B cell (primary cell): ENCODE data around the gene METTL27. TPM values are rescaled to one million over a fixed set of nuclear protein-coding genes. Genes with fewer than 3 reads are reported as not detected.

Experiments
- ATAC-seq: fragments of 200-7000 bp; cut with Tn5 transposase; one replicate; pipeline ENCODE4 v1.10.0; 2021; ENCODE audit warnings: low read depth, mild to moderate bottlenecking, moderate number of reproducible peaks, moderate library complexity
- CTCF ChIA-PET: fragments of 350-600 bp; sonication (Branson Sonifier 250); formaldehyde crosslinking; loops from one replicate; lab custom pipeline; 2021; ENCODE audit warnings: antibody characterized with exemption, inconsistent platforms; lab: Charles Lee
- POLR2A ChIA-PET: fragments of 350-600 bp; sonication (Branson Sonifier 250); formaldehyde crosslinking; loops from one replicate; lab custom pipeline; 2021; ENCODE audit warnings: antibody characterized with exemption; lab: Charles Lee
- DNase-seq: peaks from one replicate; pipeline ENCODE4 v3.0.0; 2013
- H2AFZ ChIP-seq: 2 replicates; pipeline ENCODE4 v1.6.1; 2012; ENCODE audit warnings: mild to moderate bottlenecking, low read depth, low read length; ENCODE audit not compliant: insufficient read depth, poor library complexity, severe bottlenecking
- H3K27ac ChIP-seq, 2 donors: 1 replicate in 1 of 2; 2 replicates in 1 of 2; pipeline ENCODE4 v1.5.1; 2012 to 2013; ENCODE audit warnings: low read length in 2 of 2, mild to moderate bottlenecking in 2 of 2, moderate library complexity in 1 of 2
- H3K27me3 ChIP-seq, 4 experiments: fragments of 200-600 bp in 1 of 4; sonication (generic) in 1 of 4; replicated peaks in 1 of 4; 1 replicate in 2 of 4; 2 replicates in 2 of 4; pipeline versions ENCODE4 v1.6.1 to v1.7.0; 2013 to 2016; ENCODE audit warnings: low read length in 3 of 4, mild to moderate bottlenecking in 2 of 4, mixed read lengths in 1 of 4, moderate library complexity in 1 of 4; ENCODE audit not compliant: insufficient read depth in 4 of 4, control insufficient read depth in 3 of 4; ENCODE audit errors: control extremely low read depth in 1 of 4
- H3K36me3 ChIP-seq, 2 experiments: replicated peaks in 1 of 2; 1 replicate in 1 of 2; 2 replicates in 1 of 2; pipeline versions ENCODE4 v1.6.1 to v1.7.1; 2013; ENCODE audit warnings: low read length in 1 of 2; ENCODE audit not compliant: insufficient read depth in 2 of 2, control insufficient read depth in 1 of 2; ENCODE audit errors: control extremely low read depth in 1 of 2, extremely low read depth in 1 of 2
- H3K4me1 ChIP-seq, 2 donors: fragments of 200-600 bp in 1 of 2; sonication (generic) in 1 of 2; 1 replicate in 1 of 2; 2 replicates in 1 of 2; pipeline versions ENCODE4 v1.5.1 to v1.6.1; 2013 to 2017; ENCODE audit warnings: low read length in 2 of 2; ENCODE audit not compliant: control insufficient read depth in 2 of 2, insufficient read depth in 2 of 2
- H3K4me2 ChIP-seq: replicated peaks from 2 replicates; pipeline ENCODE3; 2012; ENCODE audit warnings: mild to moderate bottlenecking, low read depth, low read length; ENCODE audit not compliant: poor library complexity, severe bottlenecking
- H3K4me3 ChIP-seq, 5 experiments: fragments of 200-600 bp in 1 of 5; sonication (generic) in 1 of 5; 1 replicate in 3 of 5; 2 replicates in 2 of 5; pipeline versions ENCODE4 v1.5.1 to v1.7.0; 2011 to 2016; ENCODE audit warnings: low read length in 4 of 5, mild to moderate bottlenecking in 4 of 5, low read depth in 2 of 5, control low read depth in 1 of 5, moderate library complexity in 1 of 5; ENCODE audit not compliant: insufficient read depth in 1 of 5; ENCODE audit errors: control extremely low read depth in 1 of 5, extremely low read depth in 1 of 5
- H3K79me2 ChIP-seq: fragments of 200-600 bp; sonication (generic); one replicate; pipeline ENCODE4 v1.6.0; 2016; ENCODE audit warnings: low read length; ENCODE audit not compliant: control insufficient read depth, insufficient read depth
- H3K9ac ChIP-seq: fragments of 200-600 bp; sonication (generic); 2 replicates; pipeline ENCODE4 v1.6.1; 2017; ENCODE audit warnings: mild to moderate bottlenecking, low read length, moderate library complexity
- H3K9me3 ChIP-seq, 3 donors: one replicate each; pipeline versions ENCODE4 v1.6.1 to v1.7.1; 2013; ENCODE audit warnings: low read length in 2 of 3; ENCODE audit not compliant: control insufficient read depth in 2 of 3, insufficient read depth in 1 of 3; ENCODE audit errors: control extremely low read depth in 1 of 3
- H4K20me1 ChIP-seq: 2 replicates; pipeline ENCODE4 v1.6.0; 2012; ENCODE audit warnings: mild to moderate bottlenecking, low read length; ENCODE audit not compliant: insufficient read depth, control insufficient read depth, poor library complexity, severe bottlenecking
- H3K27ac Mint-ChIP-seq: one replicate; pipeline ENCODE4 v1.8.0; 2021; ENCODE audit warnings: mixed read lengths
- H3K27me3 Mint-ChIP-seq: one replicate; pipeline ENCODE4 v1.8.0; 2021; ENCODE audit warnings: mixed read lengths
- H3K4me1 Mint-ChIP-seq: one replicate; pipeline ENCODE4 v1.8.0; 2021; ENCODE audit warnings: mixed read lengths
- H3K4me3 Mint-ChIP-seq: one replicate; pipeline ENCODE4 v1.8.0; 2021; ENCODE audit warnings: mixed read lengths
- H3K9me3 Mint-ChIP-seq: one replicate; pipeline ENCODE4 v1.8.0; 2022; ENCODE audit warnings: mixed read lengths; ENCODE audit not compliant: insufficient read depth
- EZH2 ChIP-seq: IDR thresholded peaks from 2 replicates; pipeline ENCODE4 v1.6.1; 2012; ENCODE audit warnings: borderline replicate concordance, low read depth, mild to moderate bottlenecking, moderate library complexity, low read length; ENCODE audit not compliant: insufficient read depth, poor library complexity, severe bottlenecking
- WGBS: methylation state at CpG from one replicate; pipeline ENCODE4 v1.1.5; 2013; ENCODE audit warnings: missing lambda C conversion rate; ENCODE audit not compliant: insufficient coverage; 5-methylcytosine and 5-hydroxymethylcytosine counted together
- intact Hi-C: fragments of 100-400 bp; cut with micrococcal nuclease; formaldehyde crosslinking; loops from one replicate; pipeline ENCODE4 v1.10.0; 2022
- polyA plus RNA-seq: library from polyadenylated mRNA; depleted of rRNA; stranded (reverse); fragments of >200 nt; gene quantifications from 2 replicates; pipeline ENCODE4 v1.2.3, GENCODE V29; 2012
- total RNA-seq, 2 donors: library from RNA; stranded (reverse); fragments of 120-200 nt in 1 of 2; gene quantifications; 1 replicate in 1 of 2; 2 replicates in 1 of 2; pipeline versions ENCODE4 v1.2.3 to v1.2.4, GENCODE V29; 2013 to 2022
- TF ChIP-seq, protein P1 (sequence below): fragments of 200-600 bp; IDR thresholded peaks from one replicate; pipeline ENCODE4 v1.8.0; 2022; ENCODE audit warnings: antibody characterized with exemption, mild to moderate bottlenecking

The METTL27 gene
- total and polyA plus RNA-seq, 2 donors (not counting 1 experiment from before 2014, with no cell fraction given) = 0.37 to 1.5 TPM

DNA sequence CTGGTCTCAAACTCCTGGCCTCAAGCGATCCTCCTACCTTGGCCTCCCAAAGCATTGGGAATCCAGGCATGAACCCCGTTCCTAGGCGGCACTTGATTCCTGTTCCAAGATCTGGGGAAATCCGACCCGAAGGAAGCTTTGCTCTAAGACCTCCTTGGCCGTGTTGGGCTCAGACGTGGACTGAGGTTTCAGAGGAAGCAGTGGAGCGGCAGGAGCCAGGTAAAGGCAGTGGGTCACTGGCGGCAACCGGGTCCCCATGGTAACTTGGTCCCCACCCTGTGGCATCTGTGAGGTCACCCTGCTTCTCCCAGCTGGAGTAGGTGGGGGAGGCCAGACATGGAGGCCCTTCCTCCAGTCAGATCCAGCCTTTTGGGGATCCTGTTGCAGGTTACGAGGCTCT is 18.5 kb upstream of the METTL27 start, which contains the start of gene TMEM270:
TSS of gene TMEM270 (plus strand) at position 301 of the 400 bp plus-strand sequence. CDS start at position 337, 36 bp downstream.
- no peaks in the 10 kb centered on the region for H4K20me1 ChIP-seq
- H3K27me3 ChIP-seq = peaks cover 0 to 2% (median 0%) of the 10 kb centered on the region in 4 experiments
- peaks cover 0 to 2% of the 10 kb centered on the region in 2 donors for H3K4me1 ChIP-seq
- Mint-ChIP-seq H3K27me3 (peaks cover 14% of the 10 kb centered on the region), H3K9me3 (no peaks in the 10 kb centered on the region), H3K4me3 (no peak within 1 kb of the TSS), H3K4me1 (peaks cover under 1% of the 10 kb centered on the region), H3K27ac (no peak within 1 kb of the TSS)
- H2AFZ ChIP-seq = no peak within 1 kb of the TSS
- H3K79me2 ChIP-seq = no peaks in the 10 kb centered on the region
- H3K9me3 ChIP-seq = no peaks in the 10 kb centered on the region
- intact Hi-C loops = no loop called here
- ATAC-seq = no peak
- H3K4me3 ChIP-seq = no peak within 1 kb of the TSS
- CTCF ChIA-PET = no interaction called here
- no peak within 1 kb of the TSS for H3K9ac ChIP-seq
- TF ChIP-seq, protein P1, sequence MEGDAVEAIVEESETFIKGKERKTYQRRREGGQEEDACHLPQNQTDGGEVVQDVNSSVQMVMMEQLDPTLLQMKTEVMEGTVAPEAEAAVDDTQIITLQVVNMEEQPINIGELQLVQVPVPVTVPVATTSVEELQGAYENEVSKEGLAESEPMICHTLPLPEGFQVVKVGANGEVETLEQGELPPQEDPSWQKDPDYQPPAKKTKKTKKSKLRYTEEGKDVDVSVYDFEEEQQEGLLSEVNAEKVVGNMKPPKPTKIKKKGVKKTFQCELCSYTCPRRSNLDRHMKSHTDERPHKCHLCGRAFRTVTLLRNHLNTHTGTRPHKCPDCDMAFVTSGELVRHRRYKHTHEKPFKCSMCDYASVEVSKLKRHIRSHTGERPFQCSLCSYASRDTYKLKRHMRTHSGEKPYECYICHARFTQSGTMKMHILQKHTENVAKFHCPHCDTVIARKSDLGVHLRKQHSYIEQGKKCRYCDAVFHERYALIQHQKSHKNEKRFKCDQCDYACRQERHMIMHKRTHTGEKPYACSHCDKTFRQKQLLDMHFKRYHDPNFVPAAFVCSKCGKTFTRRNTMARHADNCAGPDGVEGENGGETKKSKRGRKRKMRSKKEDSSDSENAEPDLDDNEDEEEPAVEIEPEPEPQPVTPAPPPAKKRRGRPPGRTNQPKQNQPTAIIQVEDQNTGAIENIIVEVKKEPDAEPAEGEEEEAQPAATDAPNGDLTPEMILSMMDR = no peak
- no peak for TF ChIP-seq EZH2
- H3K36me3 ChIP-seq = no peaks in the 10 kb centered on the region
- no peak within 1 kb of the TSS for H3K4me2 ChIP-seq
- no peak for DNase-seq
- POLR2A ChIA-PET = no interaction called here
- no peak within 1 kb of the TSS for H3K27ac ChIP-seq
- WGBS = 91% methylated on average over 10 of the region's 11 CpGs

DNA sequence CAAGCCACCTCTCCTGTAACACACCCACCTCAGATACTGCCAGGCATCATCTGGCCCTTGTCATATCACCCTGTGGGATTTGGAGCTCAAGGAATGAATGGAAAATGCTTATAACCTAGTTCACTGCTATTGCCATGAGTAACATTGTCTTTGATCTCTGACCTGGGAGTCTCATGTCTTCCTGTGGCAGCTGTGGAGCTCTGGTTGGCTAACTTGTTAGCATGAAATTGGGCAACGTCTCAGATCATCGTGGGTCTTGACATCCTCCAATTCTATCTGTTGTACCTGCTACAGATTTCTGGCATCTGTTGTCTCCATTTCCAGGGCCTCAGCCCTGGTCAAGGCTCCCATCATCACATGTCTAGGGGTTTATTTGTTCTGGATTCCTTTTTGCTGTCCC is 16.5 kb upstream of the METTL27 start:
- no peaks in the 10 kb centered on the region for H3K9me3 Mint-ChIP-seq
- H3K27ac Mint-ChIP-seq = no peak overlapping the region
- Histone ChIP-seq H3K27me3 (peaks cover 0 to 12% (median 2%) of the 10 kb centered on the region in 4 experiments), H3K4me1 (peaks cover 3 to 8% of the 10 kb centered on the region in 2 donors), H3K36me3 (no peaks in the 10 kb centered on the region), H3K4me2 (no peak overlapping the region), H3K79me2 (no peaks in the 10 kb centered on the region), H3K4me3 (no peak overlapping the region), H3K9me3 (peaks cover 0 to 4% (median 0%) of the 10 kb centered on the region in 3 donors), H3K9ac (no peak overlapping the region), H3K27ac (no peak overlapping the region), H4K20me1 (no peaks in the 10 kb centered on the region), H2AFZ (no peak overlapping the region)
- DNase-seq (no peak), ATAC-seq (no peak)
- H3K27me3 Mint-ChIP-seq = peaks cover 21% of the 10 kb centered on the region
- no peak overlapping the region for H3K4me3 Mint-ChIP-seq
- H3K4me1 Mint-ChIP-seq = peaks cover 6% of the 10 kb centered on the region
- ChIA-PET CTCF (interaction anchor here (0.8 to 3.3 kb wide), 2 partner anchors 10 to 32 kb away, joined by 3 to 15 read pairs; no protein-coding TSS in a partner anchor), POLR2A (no interaction called here)
- 65% methylated on average over 2 of the region's 2 CpGs for WGBS
- intact Hi-C loops = no loop called here
- TF ChIP-seq, protein P1 = no peak
- no peak for TF ChIP-seq EZH2
